ENCODE results near the gene GIT2.

DNA sequence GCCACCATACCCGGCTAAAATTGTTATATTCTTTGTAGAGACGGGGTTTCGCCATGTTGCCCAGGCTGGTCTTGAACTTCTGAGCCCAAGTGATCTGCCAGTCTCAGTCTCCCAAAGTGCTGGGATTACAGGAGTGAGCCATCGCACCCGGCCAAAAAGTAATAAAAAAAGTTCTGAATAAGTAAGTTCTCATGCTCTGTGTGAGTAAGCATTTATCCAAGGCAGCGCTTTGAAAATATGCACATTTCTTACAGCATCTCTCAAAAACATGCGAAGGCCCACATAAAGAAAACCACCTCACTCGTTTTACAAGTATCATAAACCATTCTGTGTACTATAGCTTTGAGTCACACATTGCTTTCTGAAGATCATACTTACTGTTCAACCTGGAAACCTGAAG is 8.6 kb downstream of the GIT2 start:
- no peak for TF ChIP-seq MXI1 (IDR thresholded peaks at IDR 0.05; ENCODE audit: borderline replicate concordance, low read depth, low read length)
- no peak for TF ChIP-seq TRIM24 (CRISPR knock-in tag; IDR thresholded peaks at IDR 0.05)
- TF ChIP-seq POLR2G (IDR thresholded peaks at IDR 0.05; ENCODE audit: low read depth, low read length): no peak
- TF ChIP-seq, protein P1, sequence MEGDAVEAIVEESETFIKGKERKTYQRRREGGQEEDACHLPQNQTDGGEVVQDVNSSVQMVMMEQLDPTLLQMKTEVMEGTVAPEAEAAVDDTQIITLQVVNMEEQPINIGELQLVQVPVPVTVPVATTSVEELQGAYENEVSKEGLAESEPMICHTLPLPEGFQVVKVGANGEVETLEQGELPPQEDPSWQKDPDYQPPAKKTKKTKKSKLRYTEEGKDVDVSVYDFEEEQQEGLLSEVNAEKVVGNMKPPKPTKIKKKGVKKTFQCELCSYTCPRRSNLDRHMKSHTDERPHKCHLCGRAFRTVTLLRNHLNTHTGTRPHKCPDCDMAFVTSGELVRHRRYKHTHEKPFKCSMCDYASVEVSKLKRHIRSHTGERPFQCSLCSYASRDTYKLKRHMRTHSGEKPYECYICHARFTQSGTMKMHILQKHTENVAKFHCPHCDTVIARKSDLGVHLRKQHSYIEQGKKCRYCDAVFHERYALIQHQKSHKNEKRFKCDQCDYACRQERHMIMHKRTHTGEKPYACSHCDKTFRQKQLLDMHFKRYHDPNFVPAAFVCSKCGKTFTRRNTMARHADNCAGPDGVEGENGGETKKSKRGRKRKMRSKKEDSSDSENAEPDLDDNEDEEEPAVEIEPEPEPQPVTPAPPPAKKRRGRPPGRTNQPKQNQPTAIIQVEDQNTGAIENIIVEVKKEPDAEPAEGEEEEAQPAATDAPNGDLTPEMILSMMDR (CRISPR knock-in tag; IDR thresholded peaks at IDR 0.05): no peak
- TF ChIP-seq TOPORS (CRISPR knock-in tag; IDR thresholded peaks at IDR 0.05): no peak

Measured in HepG2 (cell line).